Measurements from ENCODE around the gene SKOR1.
A peak's percentile ranks its signal among the peaks of the same experiment; 100 is the strongest.

Gene SKOR1

DNA sequence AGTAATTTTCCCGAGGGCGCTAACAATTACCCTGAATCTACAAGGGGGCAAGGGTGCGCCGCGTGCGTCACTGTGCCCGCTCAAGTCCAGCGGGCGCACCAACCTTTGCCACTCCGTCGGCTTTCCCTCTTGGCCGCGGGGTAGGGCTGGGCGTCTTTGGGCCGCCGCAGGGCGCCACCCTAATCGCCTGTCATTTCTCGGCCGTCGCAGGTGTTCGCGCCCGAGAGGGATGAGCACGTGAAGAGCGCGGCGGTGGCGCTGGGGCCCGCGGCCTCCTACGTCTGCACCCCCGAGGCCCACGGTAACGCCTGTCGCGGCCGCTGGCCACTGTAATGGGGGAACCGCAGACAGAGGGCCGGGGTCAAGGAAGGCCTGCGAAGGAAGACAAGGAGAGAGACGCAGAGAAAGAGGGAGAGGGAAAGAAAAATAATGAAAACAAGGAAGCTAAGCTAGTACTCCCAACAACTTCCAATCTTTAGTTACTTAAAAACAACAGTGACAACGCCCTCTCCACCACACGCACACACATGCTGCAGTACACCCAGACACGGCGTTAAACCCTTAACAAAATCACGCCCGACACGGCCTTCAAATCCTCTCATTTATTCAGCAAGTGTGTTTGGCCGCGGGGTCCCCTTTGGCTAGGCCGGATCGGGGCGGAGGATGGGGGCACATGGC is 3.8 kb downstream of the SKOR1 start:
- no peaks in the 10 kb centered on the region for H3K9me3 ChIP-seq (ENCODE audit: control insufficient read depth, insufficient read depth, low read length)
- no peaks in the 10 kb centered on the region for H3K36me3 ChIP-seq (ENCODE audit: insufficient read depth, low read length)
- H3K4me1 ChIP-seq (ENCODE audit: insufficient read depth, low read length): peaks cover 10% of the 10 kb centered on the region
- H3K9ac ChIP-seq (ENCODE audit: low read depth, low read length): peak overlapping the region; percentile 19; the same call in 1 of the 2 replicates

DNA sequence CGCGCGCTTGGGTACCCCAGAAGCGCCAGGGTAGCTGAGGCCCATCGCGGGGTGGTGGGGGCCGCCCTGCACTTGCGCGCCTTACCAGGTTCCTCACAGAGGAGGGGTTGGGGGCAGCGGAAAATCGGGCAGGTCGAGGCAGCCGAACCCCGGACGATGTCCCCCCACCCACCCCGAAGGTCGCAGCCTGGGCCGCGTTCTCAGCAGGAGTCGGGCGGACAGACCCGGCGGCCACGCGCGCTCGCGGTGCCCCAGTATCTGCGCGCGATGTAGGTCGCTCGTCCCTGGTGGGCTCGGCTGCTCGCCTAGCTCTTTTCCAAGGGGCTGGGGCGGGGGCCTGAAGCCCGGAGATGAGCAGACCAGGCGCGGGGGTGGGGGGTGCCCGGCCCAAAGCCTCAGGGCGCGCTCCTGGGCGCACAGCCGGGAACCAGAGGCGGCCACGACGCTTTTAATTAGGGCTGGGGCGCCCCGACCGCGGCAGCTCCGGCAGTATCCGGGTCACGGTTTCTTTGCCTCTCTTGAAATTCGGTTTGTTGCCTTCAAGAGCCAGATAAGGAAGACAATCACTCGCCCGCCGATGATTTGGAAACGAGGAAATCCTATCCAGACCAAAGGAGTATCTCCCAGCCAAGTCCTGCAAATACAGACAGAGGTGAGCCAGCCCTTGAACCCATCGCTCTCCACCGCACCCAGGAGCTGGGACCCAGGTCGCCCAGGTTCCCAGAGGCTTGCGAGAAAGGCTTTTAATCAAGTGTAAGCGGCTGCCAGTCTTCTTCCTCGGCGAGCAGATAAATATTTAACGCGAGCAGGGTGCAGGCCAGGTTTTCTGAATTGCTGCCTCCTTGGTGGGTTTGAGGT is 4.6 kb downstream of the SKOR1 start:
- Histone ChIP-seq H3K36me3 (ENCODE audit: insufficient read depth, low read length) (no peaks in the 10 kb centered on the region), H3K4me1 (ENCODE audit: insufficient read depth, low read length) (peaks cover 8% of the 10 kb centered on the region), H3K9ac (ENCODE audit: low read depth, low read length) (no peak overlapping the region; the same call in 1 of the 2 replicates)

DNA sequence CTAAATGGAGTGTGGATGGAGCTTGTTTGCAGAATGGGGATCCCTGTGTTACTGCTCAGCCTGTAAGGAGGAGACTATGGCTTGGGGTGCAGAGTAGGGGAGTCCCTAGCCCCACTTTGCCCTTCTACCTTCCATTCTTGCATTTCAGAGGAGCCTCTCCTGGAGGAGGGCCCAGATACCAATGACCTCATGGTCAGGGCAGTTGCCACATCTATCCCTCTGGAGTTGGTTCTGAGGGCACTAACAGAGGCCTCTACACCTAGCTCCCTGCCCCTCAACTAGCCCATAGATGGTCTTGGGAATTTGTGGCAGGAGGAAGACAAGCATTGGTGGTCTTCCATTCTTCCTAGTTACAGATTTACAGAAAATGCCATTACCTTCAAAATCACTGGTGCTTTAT is 6.1 kb downstream of the SKOR1 start:
- Histone ChIP-seq H3K9ac (ENCODE audit: low read depth, low read length) (no peak overlapping the region), H3K36me3 (ENCODE audit: insufficient read depth, low read length) (no peaks in the 10 kb centered on the region), H3K9me3 (ENCODE audit: control insufficient read depth, insufficient read depth, low read length) (no peaks in the 10 kb centered on the region), H3K4me1 (ENCODE audit: insufficient read depth, low read length) (peaks cover 6% of the 10 kb centered on the region)

More for the DNA sequence above, 4.6 kb downstream of the SKOR1 start:
- H3K9me3 ChIP-seq (ENCODE audit: control insufficient read depth, insufficient read depth, low read length): no peaks in the 10 kb centered on the region

DNA sequence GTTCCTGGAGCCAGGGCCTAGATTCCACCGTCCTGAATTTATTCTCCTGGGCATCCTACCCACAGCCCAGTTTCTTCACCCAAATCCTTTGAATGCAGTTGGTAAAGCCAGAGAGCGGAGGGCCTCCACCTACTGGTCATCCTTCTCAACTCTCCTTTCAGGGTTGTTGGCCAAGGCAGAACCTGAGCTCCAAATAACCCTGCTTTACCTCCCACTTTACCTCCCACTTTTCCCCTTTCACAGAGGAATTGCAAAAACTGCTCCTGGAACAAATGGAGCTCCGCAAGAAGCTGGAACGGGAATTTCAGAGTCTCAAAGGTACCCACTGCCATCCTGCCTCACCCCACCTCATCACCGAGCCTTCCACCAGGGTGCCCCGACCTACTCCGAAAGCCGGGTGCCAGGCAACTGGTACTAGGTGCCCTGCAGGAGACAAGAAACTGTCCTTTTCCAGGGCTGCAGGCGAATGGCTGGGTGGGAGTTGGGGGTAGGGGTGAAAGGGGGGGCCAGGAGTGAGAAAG is 6.8 kb downstream of the SKOR1 start:
- Histone ChIP-seq H3K9me3 (ENCODE audit: control insufficient read depth, insufficient read depth, low read length) (no peaks in the 10 kb centered on the region), H3K9ac (ENCODE audit: low read depth, low read length) (no peak overlapping the region), H3K36me3 (ENCODE audit: insufficient read depth, low read length) (no peaks in the 10 kb centered on the region), H3K4me1 (ENCODE audit: insufficient read depth, low read length) (peaks cover 6% of the 10 kb centered on the region)

DNA sequence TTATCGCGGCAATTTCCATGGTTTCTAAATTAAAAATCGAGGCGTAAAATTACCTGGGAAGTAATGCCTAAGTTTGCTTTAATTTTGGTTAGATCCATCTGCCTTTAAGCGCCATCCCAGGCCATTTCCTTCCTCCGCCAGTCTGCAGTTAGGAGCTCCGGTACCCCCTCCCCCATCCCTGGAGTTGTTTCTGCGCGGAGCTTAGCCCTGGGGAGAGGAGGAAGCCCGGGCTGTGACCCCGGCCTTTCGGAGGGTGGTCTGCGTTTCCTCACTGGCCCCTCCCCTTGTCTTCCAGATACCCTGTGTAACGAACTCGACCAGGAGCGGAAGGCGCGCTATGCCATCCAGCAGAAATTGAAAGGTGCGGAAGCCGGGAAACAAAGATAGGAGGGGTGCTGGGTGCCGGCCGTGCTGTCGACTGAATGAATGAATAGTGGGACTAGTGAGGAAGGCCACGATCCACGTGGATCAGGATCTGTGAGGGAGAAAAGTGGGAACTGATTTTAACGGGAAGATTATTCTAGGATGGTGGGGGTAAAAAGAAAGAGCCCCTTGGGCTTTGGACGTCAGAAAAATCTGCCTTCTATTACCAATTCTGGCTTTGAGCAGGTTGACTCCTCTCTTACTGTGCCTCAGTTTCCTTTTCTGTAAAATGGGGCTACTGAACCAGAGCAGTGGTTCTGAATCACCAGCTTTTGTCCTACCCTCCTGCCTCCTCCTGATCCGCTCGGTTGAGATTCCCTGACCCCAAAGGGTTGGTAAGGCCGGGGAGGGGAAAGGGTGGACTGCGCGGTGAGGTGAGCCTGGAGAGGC is 7.8 kb downstream of the SKOR1 start:
- H3K4me1 ChIP-seq (ENCODE audit: insufficient read depth, low read length): peaks cover 6% of the 10 kb centered on the region
- H3K36me3 ChIP-seq (ENCODE audit: insufficient read depth, low read length): no peaks in the 10 kb centered on the region
- peak overlapping the region; percentile 63; the same call in 1 of the 2 replicates for H3K9ac ChIP-seq (ENCODE audit: low read depth, low read length)
- no peaks in the 10 kb centered on the region for H3K9me3 ChIP-seq (ENCODE audit: control insufficient read depth, insufficient read depth, low read length)

DNA sequence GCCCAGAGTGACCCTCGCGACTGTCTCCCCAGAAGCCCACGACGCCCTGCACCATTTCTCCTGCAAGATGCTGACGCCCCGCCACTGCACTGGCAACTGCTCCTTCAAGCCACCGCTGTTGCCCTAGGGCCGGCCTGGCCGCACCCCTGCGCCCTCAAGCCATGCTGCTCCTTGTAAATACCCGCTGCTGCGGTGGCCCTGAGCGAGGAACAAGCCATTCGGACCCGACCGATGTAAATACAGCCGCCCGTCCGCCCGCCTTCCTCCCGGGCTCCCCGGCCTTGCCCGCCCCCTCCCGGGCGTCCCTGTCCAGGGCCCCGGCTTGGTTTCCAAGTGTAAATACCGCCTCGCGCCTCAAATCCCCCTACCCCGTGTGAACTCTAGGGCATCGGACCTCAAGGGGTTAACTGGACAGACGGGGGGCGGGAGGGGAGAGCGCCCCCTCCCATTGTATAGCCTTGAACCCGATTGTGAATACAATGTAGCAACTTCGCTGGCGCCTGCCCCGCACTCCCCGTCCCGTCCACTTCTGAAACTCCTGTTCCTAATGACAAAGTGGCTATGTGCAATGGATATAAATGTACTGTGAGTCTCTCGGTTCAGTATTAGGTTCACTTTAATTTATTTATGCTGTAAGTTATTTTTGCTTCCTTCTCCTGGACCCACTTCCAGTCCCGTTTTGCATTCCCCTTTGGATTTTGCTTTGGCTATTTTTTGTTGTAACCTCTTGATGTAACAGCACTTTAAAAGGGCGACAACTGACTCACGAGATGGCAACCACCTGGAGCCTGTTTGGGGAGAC is 8.6 kb downstream of the SKOR1 start:
- peaks cover 6% of the 10 kb centered on the region for H3K4me1 ChIP-seq (ENCODE audit: insufficient read depth, low read length)
- no peaks in the 10 kb centered on the region for H3K9me3 ChIP-seq (ENCODE audit: control insufficient read depth, insufficient read depth, low read length)
- H3K9ac ChIP-seq (ENCODE audit: low read depth, low read length): peak overlapping the region; percentile 63; the same call in 1 of the 2 replicates
- no peaks in the 10 kb centered on the region for H3K36me3 ChIP-seq (ENCODE audit: insufficient read depth, low read length)

DNA sequence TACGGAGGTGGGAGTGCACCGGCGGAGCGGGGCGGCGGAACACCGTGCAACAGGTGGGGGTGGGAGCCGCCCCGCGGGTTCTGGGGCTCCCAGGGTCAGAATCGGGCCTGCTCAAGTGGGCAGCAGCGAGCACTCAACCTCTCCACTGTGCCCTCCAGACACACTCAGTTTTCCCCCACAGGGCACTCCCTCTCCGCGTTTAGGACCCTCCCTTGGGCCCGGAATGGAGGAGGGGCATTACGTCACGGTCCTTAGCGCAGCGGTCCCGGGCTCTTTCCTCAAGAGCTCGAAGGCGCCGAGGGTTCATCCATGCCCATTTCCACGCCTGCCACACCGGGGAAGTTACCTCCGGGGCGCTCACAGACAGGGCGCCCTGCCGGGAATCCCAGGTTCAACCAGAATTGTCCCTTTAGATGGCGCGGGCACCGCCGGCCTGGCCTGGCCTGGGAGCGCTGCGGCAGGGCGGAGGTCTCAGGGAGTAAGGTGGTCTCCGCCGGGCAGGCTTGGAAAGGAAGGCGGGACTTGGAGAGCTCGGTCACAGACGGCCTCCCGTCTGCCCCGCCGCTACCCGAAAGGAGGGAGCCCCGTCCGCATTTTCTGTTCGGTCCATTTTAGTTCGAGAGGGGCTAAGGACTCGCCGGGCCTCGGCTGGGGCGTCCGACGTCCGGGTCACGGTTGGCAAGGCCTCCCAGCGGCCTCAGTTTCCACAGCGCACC is 9.4 kb downstream of the SKOR1 start:
- peak overlapping the region; percentile 63; the same call in 1 of the 2 replicates for H3K9ac ChIP-seq (ENCODE audit: low read depth, low read length)
- peaks cover 6% of the 10 kb centered on the region for H3K4me1 ChIP-seq (ENCODE audit: insufficient read depth, low read length)
- no peaks in the 10 kb centered on the region for H3K9me3 ChIP-seq (ENCODE audit: control insufficient read depth, insufficient read depth, low read length)
- H3K36me3 ChIP-seq (ENCODE audit: insufficient read depth, low read length): no peaks in the 10 kb centered on the region

DNA sequence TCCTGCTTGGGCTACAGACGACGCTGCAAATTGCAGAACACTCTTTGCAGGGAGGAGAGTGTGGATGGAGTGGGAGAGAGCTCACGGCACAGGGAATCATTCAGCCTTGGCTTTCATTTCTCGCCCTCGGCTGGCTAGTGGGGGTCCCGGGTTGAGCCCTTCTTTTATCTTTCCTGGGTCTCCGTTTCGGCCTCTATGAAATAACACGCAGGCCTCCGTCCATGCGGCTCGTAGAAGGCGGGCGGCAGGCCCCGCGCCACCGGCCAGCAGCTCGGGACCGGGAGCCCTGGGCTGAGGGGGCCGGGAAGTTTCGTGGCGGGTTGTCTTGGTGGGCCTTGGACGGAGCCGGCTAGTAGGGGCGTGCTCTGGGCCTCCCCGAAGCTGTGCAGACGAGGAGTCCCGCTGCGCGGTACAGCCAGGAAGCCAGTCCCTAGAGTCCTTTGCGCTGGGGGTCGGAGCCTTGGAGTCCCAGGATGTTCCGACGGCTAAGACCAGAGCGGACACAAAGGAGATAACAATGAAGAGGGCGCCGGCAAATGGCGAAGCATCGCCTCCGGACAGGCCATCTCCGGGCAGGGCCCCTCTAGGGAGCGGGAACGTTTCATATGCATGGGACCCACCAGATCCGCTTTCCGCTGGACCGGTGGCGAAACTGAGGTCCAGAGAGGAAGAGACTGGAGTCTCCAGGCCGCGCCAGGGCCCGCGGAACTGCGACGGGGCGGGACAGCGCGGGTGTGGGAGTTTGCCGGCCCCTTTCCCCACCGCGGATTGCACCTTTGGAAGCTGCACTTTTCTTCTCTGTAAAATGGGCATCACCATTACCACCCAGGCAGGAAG is 10.2 kb downstream of the SKOR1 start:
- Histone ChIP-seq H3K9me3 (ENCODE audit: control insufficient read depth, insufficient read depth, low read length) (no peaks in the 10 kb centered on the region), H3K36me3 (ENCODE audit: insufficient read depth, low read length) (no peaks in the 10 kb centered on the region), H3K4me1 (ENCODE audit: insufficient read depth, low read length) (peaks cover 5% of the 10 kb centered on the region), H3K9ac (ENCODE audit: low read depth, low read length) (peak overlapping the region; percentile 63)

DNA sequence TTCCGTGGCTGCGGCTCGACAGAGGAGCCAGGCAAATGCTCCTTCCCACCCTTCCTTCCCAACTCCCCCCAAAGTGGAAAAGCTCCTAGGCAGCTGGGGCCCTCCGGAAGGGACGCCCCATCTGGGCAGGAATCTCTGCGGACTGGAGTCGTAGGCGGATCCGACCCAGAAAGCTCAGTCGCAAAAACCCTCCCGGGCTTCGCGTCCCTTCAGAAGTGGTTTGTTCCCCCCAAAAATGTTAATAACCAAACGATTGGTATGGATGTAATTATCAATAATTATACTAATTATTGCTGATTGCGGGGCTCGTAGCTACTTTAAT is 10.8 kb downstream of the SKOR1 start:
- H3K9ac ChIP-seq (ENCODE audit: low read depth, low read length): peak overlapping the region; percentile 63
- H3K36me3 ChIP-seq (ENCODE audit: insufficient read depth, low read length): no peaks in the 10 kb centered on the region
- H3K4me1 ChIP-seq (ENCODE audit: insufficient read depth, low read length): peaks cover 4% of the 10 kb centered on the region; the same call in 1 of the 2 replicates
- H3K9me3 ChIP-seq (ENCODE audit: control insufficient read depth, insufficient read depth, low read length): no peaks in the 10 kb centered on the region

DNA sequence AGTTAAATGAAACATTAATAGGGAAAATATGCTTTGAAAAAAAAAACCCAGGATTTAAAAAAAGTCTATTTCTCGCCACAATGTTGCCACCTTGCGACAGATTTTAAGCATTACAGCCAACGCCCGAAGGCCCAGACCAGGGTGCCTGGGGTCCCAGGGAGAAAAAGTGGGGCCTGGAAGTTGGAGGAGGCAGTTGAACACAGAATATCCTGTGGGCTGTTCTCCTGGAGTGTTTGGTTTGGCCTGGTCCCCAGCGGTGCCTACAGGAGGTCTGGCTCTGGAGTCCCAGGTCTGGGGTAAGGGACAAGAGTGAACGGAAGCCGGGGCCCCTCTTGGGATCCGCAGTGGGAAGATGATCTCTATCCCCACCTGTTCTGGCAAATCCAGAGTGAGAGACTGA is 11.2 kb downstream of the SKOR1 start:
- Histone ChIP-seq H3K4me1 (ENCODE audit: insufficient read depth, low read length) (peaks cover 4% of the 10 kb centered on the region; the same call in 1 of the 2 replicates), H3K36me3 (ENCODE audit: insufficient read depth, low read length) (no peaks in the 10 kb centered on the region), H3K9me3 (ENCODE audit: control insufficient read depth, insufficient read depth, low read length) (no peaks in the 10 kb centered on the region), H3K9ac (ENCODE audit: low read depth, low read length) (peak overlapping the region; percentile 63; the same call in 1 of the 2 replicates)

DNA sequence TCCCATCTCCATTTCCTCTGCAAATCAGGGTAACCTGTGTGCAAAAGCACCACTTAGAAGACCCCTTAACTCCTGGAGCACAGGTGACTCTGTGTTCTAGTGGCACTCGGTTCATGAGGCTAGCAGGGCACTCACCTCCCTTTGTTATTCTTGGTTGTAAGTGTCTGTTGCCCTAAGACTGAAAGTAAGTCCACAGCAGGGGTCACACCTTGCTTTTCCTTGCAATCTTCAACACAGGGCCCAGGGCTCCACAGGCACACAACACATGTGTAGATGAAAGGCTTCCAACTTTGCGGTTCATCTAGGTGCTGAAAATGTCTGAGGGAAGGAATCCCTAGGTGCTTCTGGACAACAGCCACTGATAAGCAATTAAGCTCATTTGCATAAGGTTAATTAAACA is 11.6 kb downstream of the SKOR1 start:
- peaks cover 2% of the 10 kb centered on the region; the same call in 1 of the 2 replicates for H3K4me1 ChIP-seq (ENCODE audit: insufficient read depth, low read length)

DNA sequence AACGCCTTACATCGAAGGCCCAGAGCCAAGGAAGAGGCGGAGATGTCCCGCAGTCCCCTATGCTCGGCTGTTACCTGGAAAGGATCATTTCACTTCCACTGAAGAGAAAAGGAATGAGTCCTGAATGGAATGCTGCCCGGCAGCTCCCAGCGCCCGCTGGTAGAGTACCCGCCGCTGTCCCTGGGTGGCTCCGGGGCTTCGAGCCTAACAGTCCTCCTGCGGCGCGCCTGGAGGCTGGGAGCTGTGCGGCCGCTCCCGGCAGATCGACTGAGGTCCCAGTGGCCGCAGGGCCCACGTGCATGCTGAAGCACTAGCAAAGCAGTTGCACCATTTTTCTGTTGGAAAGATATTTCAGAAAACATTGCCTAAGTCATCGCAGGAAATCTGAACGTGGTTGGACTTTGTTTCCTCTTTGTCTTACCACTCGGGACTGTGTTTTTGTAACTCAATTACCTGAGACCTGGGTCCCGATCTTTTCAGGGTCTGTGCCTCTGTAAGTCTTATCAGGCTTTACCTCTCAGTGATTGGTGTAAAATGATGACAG is 13.6 kb downstream of the SKOR1 start:
- H3K4me1 ChIP-seq (ENCODE audit: insufficient read depth, low read length): peaks cover 13% of the 10 kb centered on the region; the same call in 1 of the 2 replicates
- no peaks in the 10 kb centered on the region for H3K36me3 ChIP-seq (ENCODE audit: insufficient read depth, low read length)
- H3K9me3 ChIP-seq (ENCODE audit: control insufficient read depth, insufficient read depth, low read length): no peaks in the 10 kb centered on the region
- H3K9ac ChIP-seq (ENCODE audit: low read depth, low read length): peak overlapping the region; percentile 92; the same call in 1 of the 2 replicates

More for the DNA sequence above, 11.6 kb downstream of the SKOR1 start:
- Histone ChIP-seq H3K36me3 (ENCODE audit: insufficient read depth, low read length) (no peaks in the 10 kb centered on the region), H3K9ac (ENCODE audit: low read depth, low read length) (no peak overlapping the region), H3K9me3 (ENCODE audit: control insufficient read depth, insufficient read depth, low read length) (no peaks in the 10 kb centered on the region)

All from ES-I3 (cell line).